ENCODE measurements around the gene EAF1.
"Not testable (repeated sequence)": the region's sequence is repeated elsewhere in the genome, so short reads cannot be mapped to it uniquely, and the experiment has no call there.

EAF1 gene

DNA sequence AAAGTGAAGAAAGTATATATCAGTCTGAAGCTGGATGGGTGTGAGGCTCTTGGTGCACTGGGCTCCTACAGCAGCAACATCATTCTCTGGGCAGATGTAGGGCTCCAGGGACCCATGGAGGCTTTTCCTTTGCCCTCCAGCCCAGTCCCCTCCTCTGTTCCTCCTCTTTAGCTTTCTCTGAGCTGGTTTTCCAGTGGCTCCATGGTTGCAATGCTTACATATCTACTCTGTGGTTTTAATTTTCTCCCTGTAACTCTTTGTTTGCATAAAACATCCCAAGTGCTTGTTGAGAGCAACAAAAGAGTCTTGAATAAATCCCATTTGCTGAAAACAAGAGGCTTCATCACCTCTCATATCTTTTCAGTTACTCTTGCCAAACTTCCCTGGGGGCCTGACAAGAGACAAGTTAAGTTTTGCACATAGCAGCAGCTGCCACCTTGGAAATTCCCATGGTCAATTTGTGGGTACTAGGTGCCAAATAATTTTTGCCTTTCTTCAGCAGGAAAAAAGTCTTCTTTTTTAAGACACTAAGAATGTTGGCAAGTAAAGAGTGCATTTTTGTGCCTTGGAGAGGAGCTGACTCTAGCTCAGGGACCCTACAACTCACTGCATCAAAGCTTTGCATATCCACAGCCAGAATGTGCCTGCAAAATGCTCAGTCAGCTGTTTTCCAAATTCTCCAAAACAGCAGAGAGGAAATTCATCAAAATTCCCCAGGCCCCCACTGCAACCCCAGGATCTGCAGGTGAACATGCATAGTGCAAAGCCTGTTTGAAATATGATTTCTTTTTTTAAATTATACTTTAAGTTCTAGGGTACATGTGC is 52.2 kb downstream of the EAF1 start:
- TF ChIP-seq, protein P1, sequence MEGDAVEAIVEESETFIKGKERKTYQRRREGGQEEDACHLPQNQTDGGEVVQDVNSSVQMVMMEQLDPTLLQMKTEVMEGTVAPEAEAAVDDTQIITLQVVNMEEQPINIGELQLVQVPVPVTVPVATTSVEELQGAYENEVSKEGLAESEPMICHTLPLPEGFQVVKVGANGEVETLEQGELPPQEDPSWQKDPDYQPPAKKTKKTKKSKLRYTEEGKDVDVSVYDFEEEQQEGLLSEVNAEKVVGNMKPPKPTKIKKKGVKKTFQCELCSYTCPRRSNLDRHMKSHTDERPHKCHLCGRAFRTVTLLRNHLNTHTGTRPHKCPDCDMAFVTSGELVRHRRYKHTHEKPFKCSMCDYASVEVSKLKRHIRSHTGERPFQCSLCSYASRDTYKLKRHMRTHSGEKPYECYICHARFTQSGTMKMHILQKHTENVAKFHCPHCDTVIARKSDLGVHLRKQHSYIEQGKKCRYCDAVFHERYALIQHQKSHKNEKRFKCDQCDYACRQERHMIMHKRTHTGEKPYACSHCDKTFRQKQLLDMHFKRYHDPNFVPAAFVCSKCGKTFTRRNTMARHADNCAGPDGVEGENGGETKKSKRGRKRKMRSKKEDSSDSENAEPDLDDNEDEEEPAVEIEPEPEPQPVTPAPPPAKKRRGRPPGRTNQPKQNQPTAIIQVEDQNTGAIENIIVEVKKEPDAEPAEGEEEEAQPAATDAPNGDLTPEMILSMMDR (conservative IDR thresholded peaks at IDR 0.05; ENCODE audit: control insufficient read depth, insufficient read depth, low read depth, low read length): no peak
- no peak overlapping the region for H3K4me3 ChIP-seq (ENCODE audit: control insufficient read depth, low read depth, low read length)
- DNase-seq (ENCODE audit: low read depth): no peak

DNA sequence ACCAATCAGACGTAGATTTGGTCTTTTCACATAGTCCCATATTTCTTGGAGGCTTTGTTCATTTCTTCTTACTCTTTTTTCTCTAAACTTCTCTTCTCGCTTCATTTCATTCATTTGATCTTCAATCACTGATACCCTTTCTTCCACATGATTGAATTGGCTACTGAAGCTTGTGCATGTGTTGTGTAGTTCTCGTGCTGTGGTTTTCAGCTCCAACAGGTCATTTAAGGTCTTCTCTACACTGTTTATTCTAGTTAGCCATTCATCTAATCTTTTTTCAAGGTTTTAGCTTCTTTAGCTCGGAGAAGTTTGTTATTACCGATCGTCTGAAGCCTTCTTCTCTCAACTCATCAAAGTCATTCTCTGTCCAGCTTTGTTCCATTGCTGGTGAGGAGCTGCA is 57.2 kb downstream of the EAF1 start:
- DNase-seq (ENCODE audit: low read depth); H3K4me3 ChIP-seq (ENCODE audit: control insufficient read depth, low read depth, low read length): not testable (repeated sequence)

DNA sequence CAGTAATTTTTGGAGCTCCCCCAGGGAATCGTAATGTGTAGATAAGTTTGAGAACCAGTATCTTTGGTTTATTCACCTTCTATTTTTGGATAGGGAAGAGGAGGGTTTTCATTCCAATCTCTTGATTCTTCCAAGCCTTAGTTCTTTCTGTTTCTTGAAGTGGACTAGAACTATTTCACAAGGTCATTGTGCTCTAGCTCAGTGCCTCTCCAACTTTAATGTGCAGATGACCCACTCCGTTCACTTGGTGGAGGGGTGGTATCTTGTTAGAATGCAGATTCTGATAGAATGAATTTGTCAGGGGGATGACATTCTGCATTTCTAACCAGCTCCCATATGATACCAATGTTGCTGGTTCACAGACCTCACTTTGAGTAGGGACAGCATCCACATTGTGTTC is 58.6 kb downstream of the EAF1 start:
- TF ChIP-seq, protein P1 (conservative IDR thresholded peaks at IDR 0.05; ENCODE audit: control insufficient read depth, insufficient read depth, low read depth, low read length): no peak
- H3K4me3 ChIP-seq (ENCODE audit: control insufficient read depth, low read depth, low read length): no peak overlapping the region
- DNase-seq (ENCODE audit: low read depth): no peak

DNA sequence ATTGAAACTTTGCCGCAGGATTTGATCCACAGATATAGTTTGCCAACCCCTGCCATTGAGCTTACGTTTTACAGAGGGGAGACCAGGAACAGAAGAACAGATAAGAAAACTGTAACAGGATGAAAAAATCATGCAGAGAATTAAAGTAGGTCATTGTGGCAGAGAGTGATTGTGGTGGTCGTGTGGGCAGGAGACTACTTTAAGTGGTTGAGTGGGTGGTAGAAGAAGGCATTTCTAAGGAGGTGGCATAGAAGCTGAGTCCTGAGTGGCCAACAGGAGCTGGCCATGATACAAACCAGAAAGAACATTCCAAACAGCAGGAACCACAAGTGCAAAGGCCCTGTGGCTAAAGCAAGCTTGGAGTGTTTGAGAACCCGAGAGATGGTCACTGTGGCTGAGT is 59.6 kb downstream of the EAF1 start:
- DNase-seq (ENCODE audit: low read depth): no peak
- TF ChIP-seq, protein P1 (conservative IDR thresholded peaks at IDR 0.05; ENCODE audit: control insufficient read depth, insufficient read depth, low read depth, low read length): no peak
- H3K4me3 ChIP-seq (ENCODE audit: control insufficient read depth, low read depth, low read length): no peak overlapping the region

DNA sequence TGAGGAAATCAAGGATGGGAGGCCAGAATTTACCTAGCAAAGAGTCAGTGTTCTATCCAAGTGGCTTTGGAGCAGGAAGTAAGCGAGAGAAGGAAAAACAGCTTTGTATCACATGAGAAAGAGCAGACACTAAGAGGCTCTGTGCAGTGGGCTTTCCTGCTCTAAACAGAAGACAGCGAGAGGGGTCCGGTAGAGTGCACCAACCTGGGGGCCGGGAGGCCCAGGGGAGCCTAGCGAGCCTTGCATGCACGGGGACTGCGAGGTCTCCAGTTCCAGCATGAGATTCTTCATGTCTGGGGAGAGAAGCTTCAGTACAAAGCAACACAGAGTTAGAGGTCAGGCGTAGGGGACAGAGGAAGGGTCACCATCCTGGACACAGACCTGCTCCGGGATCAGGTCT is 60.6 kb downstream of the EAF1 start:
- DNase-seq (ENCODE audit: low read depth): no peak
- TF ChIP-seq, protein P1 (conservative IDR thresholded peaks at IDR 0.05; ENCODE audit: control insufficient read depth, insufficient read depth, low read depth, low read length): no peak
- no peak overlapping the region for H3K4me3 ChIP-seq (ENCODE audit: control insufficient read depth, low read depth, low read length)

DNA sequence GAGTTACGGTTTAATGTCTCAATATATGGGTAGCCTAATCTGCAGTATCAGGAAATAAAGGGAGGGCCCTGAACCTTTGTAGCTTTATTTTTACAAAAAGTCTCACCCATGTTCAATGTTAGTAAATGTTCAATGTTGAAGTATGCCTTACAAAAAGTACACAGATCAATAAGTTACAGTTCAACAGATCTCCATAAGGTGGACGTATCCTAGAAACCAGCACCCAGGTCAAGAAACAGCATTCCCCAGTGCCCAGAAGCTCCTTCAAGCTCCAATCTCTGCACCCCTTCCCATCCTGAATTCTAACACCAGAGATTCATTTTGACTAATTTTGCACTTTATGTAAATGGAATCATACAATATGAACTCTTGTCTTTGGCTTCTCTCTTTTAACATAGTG is 62.8 kb downstream of the EAF1 start:
- no peak overlapping the region for H3K4me3 ChIP-seq (ENCODE audit: control insufficient read depth, low read depth, low read length)
- no peak for DNase-seq (ENCODE audit: low read depth)
- TF ChIP-seq, protein P1 (conservative IDR thresholded peaks at IDR 0.05; ENCODE audit: control insufficient read depth, insufficient read depth, low read depth, low read length): no peak

DNA sequence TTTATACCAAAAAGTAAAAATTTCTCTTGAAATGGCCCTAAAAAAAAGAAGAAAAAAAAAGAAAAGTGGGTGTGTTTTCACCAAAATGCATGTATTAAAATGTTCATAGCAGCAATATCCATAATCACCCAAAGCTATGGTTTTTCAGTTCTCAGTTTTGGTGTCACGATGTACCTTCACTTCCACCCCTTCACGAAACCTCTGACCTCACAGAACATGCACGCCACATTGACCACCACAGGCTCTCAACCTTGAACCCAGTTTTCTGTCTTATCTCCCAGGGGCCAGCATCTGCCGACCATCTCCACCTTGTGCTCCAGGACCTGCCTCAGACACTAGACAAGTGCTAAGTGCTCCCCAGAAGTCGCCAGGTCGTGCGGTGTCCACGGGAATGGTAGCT is 63.7 kb downstream of the EAF1 start:
- TF ChIP-seq, protein P1 (conservative IDR thresholded peaks at IDR 0.05; ENCODE audit: control insufficient read depth, insufficient read depth, low read depth, low read length): no peak
- DNase-seq (ENCODE audit: low read depth): no peak
- no peak overlapping the region for H3K4me3 ChIP-seq (ENCODE audit: control insufficient read depth, low read depth, low read length)
